GM21717 (cell line): ENCODE measurements around the gene ROBO2.

ENCODE experiments used
- ATAC-seq: cut with Tn5 transposase; IDR thresholded peaks from one replicate; pipeline ENCODE4 v1.9.1; 2021; ENCODE audit warnings: mild to moderate bottlenecking, moderate library complexity; ENCODE audit not compliant: unreplicated experiment

The ROBO2 gene

DNA sequence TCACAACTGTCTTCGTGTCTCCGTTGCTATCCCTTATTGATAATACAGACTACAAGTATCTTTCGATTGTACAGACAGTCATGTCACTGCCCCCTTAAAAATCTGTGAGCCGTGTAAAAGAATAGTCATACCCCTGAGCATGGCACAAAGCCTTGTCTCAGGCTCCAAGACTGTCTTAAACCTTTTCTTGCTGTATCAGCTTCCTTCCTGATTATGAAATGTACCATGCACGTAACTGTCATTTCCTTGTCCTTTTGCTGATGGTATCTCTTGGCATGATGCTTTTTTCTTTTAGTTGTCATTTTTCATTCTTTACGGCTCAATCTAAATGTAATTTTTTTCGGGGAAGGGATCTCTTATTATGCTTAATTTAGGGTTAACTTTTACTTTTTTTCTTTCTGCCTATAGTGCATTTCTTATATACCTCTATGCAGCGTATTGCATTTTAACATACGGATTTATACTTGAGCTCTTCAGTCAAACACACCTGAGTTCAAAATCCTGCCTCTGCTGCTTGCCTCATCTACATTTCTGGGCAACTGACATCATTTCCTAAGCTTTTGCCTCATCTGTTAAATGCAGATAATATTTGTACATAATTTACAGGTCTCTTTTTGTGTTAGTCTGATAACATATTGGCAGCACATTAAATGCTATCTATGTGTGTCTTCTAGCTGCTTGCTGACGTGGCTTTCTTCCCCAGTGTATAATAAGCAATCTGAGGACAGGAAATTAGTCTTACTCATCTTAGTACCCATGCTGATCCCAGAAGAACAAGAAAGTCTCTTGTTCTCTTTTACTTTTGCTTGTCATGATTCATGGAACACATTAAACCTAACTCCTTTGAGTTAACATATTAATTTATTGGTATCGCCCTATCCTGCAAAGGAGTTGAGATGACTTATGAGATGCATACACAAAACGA lies 57.3 kb downstream of the ROBO2 start:
- no peak for ATAC-seq

DNA sequence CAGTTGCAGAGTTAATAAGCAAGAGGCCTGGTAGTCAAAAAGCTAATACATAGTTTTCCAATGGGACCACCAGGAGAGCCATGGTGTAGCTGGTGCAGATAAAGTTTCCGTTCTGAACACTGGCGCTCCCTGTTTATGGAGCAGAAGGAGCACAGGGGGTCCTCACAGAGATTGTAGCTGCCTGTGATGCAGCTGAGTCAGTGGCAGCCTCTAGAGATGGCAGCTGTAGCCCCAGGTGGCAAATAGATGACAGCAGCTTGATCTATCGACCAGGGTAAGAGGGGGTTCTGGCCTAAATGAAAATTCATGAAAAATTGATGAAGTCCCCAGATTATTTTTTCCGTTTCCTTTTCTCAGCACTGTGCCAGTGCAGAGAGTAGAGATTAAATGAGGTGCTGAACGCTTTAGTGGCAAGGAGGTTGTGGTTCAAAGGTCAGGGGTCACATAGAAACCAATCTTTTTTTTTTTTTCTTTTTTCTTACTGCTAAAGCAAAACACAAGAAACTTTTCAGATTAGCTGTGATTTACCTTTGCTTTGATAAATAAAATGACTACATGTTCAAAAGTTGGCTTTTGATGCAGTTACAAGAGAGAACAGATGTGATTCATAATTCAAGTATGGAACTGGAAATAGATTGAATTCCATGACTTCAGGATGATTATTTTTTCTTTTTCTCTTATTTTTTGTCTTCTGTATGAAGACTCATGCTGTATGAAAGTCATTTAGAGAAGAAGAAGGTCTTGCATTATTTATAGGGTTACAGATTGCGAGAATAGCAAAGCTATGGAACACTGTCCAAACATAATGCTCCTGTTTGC lies 63.3 kb downstream of the ROBO2 start:
- ATAC-seq, result no peak

DNA sequence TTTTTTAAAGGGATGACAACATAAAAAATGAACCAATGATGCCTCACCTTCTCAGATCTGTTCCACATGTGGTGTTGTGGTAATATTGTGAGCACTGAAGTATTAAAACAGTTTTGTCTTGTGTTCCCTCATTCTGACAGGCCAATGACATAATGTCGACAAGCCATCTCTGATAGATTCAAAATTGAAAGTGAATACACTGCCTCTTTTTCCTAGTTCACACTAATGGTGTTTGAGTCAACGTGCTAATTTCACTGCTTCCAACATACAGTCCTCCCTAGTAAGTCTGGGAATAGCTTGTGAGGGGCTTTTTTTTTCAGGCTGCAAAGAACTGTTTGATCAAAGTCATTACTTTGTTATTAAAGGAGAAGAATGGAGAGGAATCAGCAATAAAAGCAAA lies 82.8 kb downstream of the ROBO2 start:
- no peak for ATAC-seq

DNA sequence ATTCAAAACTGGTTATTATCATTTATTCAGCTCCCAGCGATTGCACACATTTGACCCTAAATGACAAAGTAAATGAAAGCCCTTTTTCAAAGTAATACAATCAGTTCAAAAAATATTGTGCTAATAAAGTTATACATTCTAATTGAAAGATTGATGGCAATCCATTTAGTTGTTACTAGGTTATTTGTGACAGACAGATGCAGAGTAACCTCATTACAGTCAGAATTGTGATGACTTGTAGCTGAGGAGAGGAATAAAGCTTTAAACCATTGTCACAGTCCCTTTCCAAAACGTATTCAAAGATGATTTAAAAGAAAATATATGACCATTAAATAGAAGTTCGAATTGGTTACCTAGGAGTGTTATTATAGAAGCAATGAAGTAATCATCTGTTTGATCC lies 86.1 kb downstream of the ROBO2 start:
- no peak for ATAC-seq

DNA sequence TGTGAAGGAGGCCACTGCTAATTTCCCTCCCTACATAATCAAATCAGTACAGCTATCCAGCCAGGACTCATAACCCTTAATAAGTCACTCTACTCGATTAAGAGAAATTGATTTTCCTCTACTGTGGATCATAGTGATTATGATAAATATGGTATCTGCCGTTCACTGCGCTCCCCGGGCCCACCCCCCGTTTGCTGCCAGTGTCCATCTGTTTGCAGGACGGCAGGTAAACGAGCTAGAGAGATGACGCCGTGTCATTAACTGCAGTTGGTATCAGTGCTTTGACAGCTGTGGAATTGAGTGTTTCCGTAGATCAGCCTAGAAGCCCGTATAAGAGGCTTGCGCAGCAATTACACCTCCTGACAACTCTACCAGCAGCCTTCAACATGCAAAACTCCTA lies 94.9 kb downstream of the ROBO2 start:
- ATAC-seq, result no peak

DNA sequence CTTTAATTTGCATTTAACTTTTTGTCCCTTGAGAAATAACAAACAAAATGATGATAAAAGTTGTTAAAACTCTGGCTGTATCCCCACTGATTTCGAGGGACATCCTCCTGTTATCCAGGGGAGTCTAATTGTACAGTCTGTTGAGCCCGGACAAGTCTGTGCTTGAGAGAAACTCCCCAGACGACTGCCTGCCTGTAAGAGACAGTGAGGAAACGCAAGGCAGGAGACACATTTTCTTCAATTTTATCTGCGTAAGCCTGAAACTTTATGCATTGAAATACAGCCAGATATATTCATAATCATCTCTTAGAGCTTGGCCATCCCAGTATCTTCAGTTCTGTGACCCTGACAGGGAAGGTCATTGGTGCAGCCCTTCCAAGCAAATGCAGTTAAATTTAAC lies 97.7 kb downstream of the ROBO2 start:
- no peak for ATAC-seq

DNA sequence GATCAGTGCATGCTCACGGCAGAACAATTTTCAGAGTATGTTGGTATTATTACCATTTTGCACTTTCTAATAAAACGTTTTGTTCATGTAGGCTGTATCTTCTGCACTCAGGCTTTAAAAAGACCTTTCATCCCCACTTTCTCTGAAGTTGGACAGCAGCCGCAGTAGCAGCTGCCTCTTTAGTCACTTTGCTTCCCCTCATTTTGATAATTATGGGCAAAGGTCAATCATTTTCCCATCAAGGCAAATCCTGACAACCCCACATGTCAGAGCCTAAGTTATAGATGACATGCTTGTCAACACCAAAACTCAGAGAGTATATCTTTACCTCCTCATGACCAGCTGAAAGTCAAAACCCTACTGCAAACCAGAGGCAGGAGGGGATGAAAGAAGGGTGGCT lies 99.7 kb downstream of the ROBO2 start:
- ATAC-seq, result no peak

DNA sequence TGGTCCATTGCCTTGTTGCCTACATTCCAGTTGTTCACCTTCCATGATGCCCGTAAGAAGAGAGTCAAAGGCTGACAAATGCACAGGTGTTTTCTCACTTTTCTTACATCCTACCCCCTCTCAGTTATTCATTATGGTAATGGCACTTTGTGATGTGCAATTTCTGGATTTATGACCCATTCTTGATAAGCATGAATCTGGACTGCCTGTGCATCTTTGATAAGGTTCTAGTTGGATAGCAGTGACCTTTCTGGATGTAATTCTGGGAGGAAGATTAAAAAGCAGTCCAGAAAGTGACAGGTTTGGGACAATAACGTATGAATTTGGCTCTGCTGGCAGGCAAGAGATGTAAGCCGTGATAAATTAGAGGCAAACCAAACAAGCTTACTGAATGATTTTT lies 101.5 kb downstream of the ROBO2 start:
- no peak for ATAC-seq

DNA sequence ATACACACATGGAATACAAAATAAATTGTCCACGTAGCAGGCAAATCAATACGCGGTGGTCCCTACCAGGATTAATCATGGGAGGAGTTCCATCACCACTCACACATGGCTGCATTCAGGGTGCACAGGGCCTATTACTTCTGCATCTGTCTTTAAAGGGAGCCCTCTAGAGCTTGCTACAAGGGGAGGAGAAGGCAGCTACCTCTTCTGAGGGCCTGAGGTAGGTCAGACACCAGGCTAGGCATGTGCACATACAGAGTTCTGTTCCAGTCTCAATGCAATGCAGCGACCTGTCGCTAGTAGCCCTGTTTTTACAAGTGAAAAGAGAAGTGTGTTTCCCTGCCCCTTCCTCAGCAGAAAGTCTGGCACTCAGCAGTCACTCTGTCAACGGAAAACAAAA lies 102.7 kb downstream of the ROBO2 start:
- no peak for ATAC-seq

DNA sequence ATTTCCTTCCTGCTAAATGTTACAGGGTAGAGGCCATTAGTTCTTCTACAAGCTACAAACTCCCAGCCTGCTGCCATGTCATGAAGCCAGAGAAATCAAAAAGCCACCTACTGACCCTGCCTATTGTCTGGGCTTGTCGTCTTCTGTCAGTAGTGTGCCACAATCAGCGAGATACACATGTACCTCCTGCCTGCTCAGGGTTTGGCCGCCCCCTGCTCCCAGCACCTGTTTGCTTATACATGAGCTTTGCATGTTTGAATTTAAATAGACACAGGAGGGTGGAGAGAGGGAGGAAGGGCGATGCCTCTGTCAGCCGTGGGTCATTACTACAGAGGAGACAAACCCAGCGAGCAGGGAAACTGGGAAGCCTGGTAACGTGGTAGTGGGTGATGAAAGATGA lies 106.1 kb downstream of the ROBO2 start:
- no peak for ATAC-seq

DNA sequence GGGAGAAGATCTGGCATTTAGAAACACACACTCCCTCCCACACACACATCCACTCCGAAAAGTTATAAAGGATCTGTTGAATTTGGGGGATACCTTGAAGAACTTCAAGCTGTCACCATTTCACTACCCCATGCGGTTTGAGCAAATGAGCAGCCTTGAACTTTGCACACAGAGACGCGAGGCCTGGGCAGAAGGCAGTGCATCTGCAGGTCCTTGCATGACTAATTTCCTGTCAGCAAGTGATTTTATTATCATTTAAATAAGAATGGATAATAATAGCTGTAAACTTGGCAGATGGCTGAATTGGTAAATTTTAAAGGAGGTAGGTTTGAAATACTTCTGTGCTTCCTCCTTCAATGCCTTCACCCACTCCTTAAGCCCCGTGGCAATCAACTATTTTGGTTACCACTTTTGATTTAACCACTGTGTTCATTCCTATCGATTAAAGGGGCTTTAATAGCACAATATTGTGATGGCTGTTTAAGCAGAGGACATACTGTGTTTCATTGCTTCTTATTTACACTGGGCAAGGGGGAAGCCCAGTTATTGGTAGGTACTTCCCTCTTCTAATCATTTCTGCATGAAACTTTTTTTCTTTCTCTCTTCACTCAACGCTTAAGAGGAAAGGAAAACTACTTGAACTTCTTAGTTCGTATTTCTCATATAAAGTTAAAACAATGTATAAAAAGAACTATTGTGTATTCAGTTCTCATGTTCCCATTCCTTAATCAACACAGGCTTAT lies 108.1 kb downstream of the ROBO2 start:
- ATAC-seq, result no peak

DNA sequence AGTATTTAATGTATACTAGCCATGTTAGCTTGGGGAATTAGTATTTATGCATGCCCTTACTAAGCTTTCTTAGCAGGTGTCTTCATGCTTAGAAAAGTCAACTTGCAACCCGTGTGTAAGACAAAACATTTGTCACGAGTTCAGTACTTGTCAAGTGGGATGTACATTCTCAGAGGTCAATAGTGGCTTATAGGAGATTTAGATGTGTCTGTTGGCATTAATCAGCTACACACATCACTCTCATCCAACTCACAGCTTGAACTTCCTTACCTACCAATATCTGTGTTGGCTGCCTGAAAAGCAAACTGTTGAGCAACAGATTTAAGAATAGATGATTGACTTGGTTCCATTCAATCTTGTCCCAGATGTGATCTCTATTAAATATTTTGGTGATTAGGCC lies 109.5 kb downstream of the ROBO2 start:
- no peak for ATAC-seq

DNA sequence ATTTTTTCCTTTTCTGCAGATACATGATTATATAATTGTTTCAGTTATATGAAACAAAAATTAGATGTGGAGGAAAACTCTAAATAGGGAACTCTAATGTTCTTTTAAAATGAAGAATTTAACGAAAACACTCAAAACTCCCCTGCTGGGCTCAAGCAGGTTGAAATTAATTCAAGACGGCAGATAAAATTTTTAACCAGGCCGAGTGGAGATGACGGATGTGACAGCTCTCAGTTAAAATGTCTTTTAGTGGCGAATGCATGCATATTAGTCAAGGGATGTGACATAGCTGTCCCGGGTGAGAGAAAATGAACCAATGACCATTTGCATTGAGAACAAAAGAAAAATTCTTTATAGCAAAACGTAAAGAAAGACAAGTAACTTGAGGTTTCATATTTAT lies 110.1 kb downstream of the ROBO2 start:
- ATAC-seq, result no peak

DNA sequence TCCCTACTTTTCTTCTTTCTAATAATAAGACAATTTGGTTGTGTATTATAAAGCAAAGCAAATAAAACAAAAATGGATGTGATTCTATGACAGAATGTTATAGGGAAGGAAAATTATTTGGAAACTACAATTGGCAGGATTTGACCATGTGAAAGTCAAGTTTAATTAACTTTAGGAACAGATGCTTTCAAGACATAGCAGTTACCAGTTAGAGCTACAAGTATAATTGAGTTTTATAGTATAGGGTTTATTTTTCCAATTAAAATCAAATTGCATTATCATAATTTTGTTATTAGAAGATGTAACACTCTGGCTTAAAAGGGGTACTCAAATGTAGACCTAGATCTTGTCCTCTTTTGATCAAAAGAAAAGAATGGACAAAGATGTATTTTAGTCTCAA lies 110.9 kb downstream of the ROBO2 start:
- ATAC-seq, result no peak

DNA sequence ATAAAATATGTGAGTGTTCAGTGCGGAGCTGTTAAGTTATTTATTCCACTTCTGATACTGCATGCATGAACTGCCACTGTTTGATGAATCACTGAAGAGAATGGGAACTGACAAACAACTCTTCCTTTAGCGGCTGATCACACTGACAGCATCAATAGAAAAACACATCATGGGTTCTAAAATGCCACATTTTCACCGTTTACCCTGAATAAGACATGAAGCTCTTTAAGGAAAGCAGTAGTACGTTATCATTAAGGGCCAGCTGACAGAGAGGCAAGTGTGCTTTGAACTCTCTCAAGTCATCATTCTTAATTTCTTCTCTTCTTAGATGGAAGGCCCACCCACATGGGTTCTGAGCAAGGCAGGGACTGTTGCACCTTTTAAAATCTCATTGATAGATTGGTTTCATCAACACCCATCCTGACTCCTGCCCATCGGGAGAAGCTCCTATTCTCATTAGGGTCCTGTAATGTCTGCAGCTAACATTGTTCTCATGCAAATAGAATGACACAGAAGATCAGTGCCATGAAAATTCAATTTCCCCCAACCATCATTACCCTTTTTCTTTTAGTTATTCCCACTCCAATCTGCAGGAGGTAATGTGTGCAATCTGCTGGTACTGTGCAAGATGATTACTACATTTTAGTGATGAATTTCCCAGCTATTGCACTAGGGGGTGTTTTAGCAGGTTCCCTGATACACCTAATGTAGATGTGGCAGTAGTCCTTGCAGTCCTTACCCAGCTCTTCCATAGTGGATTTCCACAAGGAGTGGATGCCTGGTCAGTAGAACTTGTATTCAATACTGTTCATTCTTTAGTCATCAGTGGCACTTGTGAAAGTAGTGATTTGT lies 119.1 kb downstream of the ROBO2 start:
- no peak for ATAC-seq

DNA sequence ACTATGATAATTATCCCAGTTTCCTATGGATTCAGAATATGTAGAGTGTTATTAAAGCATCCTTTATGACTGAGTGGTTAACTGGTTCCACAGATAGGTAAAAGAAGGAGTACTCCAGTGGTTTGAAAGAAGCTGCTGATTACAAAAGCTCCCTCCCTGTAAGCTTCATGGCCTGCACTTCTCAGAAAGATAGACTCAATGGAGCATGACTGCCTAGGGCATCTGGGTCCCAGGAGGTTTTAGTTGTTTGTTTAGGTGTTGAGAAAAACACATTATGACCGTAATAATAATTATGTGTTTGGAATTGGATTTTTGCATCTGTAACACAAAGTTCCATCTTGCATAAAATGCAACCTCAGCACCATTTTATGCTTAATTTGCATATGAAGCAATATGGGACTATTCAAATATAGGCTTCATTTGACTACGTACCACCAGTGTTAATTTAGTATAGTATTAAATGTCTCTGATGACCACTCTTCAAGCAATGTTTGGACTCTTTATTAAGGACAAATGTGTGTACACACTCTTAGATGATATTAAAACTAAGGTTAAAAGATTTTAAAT lies 121.1 kb downstream of the ROBO2 start:
- no peak for ATAC-seq

DNA sequence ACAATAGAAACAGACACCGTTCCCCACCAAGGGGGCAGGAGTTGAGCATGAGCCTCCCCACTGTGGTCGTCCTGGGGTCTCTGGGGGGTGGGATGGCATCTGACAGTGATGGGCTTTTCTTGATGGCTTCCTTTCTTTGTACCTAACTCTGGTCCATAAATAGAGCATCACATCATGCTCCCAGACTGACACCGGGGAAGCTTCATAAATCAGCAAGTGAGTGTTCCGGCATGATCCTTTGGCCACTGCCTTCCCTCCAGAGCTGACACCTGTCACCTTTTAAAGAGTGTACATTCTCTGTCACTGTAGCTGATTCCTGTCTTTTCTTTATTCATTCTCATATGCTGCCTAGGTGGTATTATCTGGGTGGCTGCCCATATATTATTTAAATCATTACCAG lies 129.9 kb downstream of the ROBO2 start:
- ATAC-seq, result no peak

DNA sequence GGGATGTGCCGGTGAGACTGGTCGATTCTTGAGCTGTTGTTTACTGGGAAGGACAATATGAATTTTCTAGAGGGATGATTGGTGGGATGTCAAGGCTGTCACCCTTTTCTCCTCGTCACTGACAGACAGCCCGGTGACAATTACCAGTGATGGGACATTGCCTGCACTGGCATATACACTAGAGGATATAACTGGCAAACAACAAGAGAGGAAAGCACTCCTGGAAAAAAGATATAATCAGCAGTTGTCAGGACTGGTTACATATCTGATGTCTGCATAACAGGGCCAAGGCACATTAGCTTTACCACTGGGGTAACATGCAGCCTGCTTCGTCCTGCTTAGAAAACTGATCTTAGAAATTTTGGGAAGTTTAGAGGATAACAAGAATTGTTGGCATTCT lies 131.1 kb downstream of the ROBO2 start:
- ATAC-seq, result no peak

DNA sequence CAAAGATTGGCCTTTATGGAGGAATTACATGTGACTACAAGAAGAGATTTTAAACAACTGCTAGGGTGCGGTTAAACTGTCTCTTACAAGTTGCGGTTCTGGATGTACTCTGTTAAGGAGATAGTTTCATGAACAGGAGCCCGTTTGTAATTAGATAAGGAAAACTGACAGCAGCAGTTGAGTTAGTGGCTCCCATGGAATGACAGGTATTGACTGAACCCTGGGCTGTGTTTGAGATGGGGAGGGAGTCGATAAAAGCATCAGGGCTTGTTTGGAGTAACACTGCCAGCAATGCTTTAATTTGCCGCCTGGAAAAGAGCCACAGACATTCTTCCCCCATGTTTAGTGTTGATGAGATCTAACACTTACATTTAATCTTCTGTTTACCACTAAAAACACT lies 139.9 kb downstream of the ROBO2 start:
- no peak for ATAC-seq

DNA sequence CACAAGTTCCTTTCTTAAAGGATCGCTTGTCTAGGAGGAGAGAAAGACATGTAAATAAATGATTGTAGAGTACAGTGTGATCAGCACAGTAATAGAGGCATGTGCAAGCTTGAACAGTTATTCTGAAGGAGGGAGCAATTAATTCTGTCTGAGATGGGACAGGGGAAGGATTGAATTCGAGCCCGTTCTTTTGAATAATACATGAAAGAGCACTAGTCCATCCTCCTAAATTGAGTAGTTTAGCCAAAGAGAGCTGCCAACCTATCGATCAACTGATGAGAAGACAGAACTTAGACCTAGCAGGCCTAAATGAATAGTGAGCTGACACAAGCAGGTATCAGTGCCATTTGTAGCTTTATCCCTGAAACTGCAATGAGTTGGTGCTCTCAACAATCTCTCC lies 142.4 kb downstream of the ROBO2 start:
- ATAC-seq, result no peak
